Head of caudate nucleus (tissue), 42 donors: Measurements from ENCODE around the gene TBC1D9.

Experiments used
- DNase-seq, 42 donors: peaks; one replicate each; pipeline versions ENCODE4 v3.0.0 to v3.0.0-alpha.2; 2020 to 2021; ENCODE audit warnings: mixed read lengths in 7 of 42
- intact Hi-C: fragments of 100-400 bp; cut with DNase I; formaldehyde crosslinking; loops from one replicate; pipeline ENCODE4 v1.15.0; 2022

Gene TBC1D9

GRCh38 chr4:140703463-140703862 is 52.7 kb downstream of the TBC1D9 start:
- intact Hi-C loops, result no loop called here
- DNase-seq, result no peak

- intact Hi-C loops, result no loop called here
- peak in 1 of 42 donors; percentile 14 for DNase-seq
Measured at GRCh38 chr4:140702096-140702757, 54.0 kb downstream of the TBC1D9 start.

- no peak for DNase-seq
- intact Hi-C loops, result no loop called here
Measured at GRCh38 chr4:140701071-140701470, 55.1 kb downstream of the TBC1D9 start.

DNA sequence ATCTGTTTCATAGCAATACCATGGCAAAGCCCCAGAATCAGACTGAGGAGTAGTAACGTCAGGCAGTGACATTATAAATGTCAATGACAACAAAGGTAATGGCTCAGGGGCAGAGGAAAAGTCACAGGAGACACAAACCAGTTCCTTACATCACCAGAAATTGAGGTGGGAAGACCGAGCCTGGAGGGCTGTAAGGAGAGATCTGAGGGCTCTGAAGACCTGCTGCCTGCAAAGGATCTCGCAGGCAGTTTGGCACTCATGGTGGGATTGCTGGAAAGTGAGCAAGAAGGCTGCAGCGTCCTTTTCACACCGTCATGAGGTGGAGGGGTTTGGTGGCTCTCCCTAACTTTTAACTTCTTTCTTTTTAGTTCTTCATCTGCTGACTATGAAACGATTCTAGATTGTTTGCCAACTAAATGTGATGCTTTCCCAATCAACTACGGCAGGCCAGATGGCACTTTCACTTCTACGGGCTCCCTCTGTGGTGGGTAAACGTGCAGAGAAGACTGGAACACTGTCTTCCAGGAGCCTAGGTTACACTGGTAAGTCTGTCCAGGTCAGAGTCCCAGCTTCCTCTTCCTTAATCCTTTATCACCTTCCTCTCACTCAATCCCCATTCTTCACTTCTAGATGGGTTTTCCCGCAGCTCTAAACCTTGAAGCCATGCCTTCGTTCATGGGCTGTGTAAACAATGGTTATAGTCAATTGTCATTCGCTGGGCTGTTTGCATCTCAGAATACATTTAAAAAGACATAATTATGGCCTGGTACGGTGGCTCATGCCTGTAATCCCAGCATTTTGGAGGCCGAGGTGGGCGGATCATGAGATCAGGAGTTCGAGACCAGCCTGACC is 58.2 kb downstream of the TBC1D9 start:
- no peak for DNase-seq
- intact Hi-C loops, result no loop called here

- no peak for DNase-seq
- intact Hi-C loops, result no loop called here
Measured at GRCh38 chr4:140695483-140695882, 60.7 kb downstream of the TBC1D9 start.

DNA sequence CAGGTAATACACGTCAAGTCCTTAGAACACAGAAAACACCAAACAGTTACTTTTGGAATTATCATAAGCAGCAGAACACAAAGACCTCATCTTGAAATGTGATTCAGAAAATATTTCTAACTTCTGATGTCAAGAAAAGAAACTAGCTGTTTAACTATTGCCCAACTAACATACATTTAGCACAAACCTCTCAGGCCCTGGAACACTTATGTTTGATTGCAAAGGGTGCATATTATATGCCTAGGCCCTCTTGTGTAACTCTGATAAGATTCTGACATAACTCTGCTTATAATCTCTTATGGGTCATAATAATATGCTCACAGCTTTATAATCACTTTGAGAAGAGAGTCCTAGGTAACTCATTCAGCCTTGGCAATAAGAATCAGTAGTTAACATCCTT is 62.6 kb downstream of the TBC1D9 start:
- no peak for DNase-seq
- intact Hi-C loops, result no loop called here

DNA sequence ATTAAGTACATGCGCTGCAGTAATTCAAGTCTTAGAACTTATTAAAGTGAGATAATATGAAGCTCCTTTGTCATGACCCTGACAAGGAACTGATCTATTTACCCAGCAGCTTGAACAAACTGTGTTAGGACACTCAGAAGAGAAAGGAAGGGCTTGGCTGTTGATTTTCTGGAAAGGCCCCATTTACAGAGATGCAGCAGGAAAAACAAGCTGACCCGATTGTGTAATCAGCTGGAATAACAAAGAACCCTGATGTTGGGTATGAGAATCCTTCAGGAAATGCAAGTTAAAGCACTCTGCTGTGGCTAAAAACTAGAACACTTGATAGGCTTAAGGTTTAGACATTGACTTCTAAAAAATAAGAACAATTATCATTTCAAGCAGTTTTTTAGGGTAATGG is 64.8 kb downstream of the TBC1D9 start:
- intact Hi-C loops, result no loop called here
- no peak for DNase-seq

GRCh38 chr4:140690093-140690492 is 66.1 kb downstream of the TBC1D9 start:
- no peak for DNase-seq
- intact Hi-C loops, result no loop called here

GRCh38 chr4:140689623-140690022 is 66.6 kb downstream of the TBC1D9 start:
- DNase-seq, result no peak
- intact Hi-C loops, result no loop called here

- intact Hi-C loops, result no loop called here
- DNase-seq, result no peak
Measured at GRCh38 chr4:140688711-140689598, 67.2 kb downstream of the TBC1D9 start.

- no peak for DNase-seq
- intact Hi-C loops, result no loop called here
Measured at GRCh38 chr4:140686796-140687195, 69.4 kb downstream of the TBC1D9 start.

- no peak for DNase-seq
- intact Hi-C loops, result no loop called here
Measured at GRCh38 chr4:140684314-140684713, 71.9 kb downstream of the TBC1D9 start.

DNA sequence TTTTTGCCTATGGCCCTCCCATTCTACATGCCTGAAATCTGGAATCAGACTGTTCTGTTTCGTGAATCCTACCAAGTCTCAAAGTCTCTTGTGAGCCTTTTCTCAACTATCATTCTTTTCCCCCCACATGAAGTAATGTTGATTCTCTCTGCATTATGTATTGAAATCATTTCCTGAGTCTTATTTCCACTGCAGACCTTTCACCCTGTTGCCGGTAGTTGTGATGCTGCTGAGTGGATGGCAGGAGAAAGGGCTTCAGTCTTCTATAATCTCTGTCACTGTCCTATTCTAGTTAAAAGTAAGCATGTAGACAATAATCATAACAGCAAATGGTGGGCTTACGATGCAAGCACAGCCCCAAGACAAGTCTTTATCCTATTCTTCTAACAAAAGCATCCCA is 75.0 kb downstream of the TBC1D9 start:
- intact Hi-C loops, result no loop called here
- no peak for DNase-seq

DNA sequence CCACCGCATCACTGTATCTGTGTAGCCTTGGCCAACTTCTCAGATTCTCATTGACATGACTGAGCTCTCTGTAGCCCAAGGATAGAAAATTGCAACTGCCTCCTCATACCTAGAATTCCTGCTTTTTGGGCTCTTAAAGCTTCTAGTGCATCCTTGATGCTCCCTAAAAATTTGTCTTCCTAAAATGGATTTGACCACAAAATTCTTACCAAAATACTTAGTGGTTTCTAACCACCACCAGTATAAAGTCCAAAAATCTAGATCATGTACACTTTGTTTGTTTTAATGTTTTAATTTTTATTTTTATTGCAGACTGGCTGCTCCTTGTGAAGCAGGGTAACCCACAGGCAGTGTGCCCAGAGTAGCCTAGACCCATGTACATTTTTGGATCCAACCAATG is 75.5 kb downstream of the TBC1D9 start:
- no peak for DNase-seq

GRCh38 chr4:140679576-140679975 is 76.6 kb downstream of the TBC1D9 start:
- DNase-seq, result no peak
- intact Hi-C loops, result no loop called here

More for the DNA sequence above, 75.5 kb downstream of the TBC1D9 start:
- intact Hi-C loops, result no loop called here

- intact Hi-C loops, result no loop called here
- DNase-seq, result no peak
Measured at GRCh38 chr4:140675599-140676231, 80.5 kb downstream of the TBC1D9 start.

- intact Hi-C loops, result no loop called here
Measured at GRCh38 chr4:140673729-140674128, 82.5 kb downstream of the TBC1D9 start.

GRCh38 chr4:140672416-140672815 is 83.8 kb downstream of the TBC1D9 start:
- no peak for DNase-seq
- intact Hi-C loops, result no loop called here

More at GRCh38 chr4:140673729-140674128, 82.5 kb downstream of the TBC1D9 start:
- DNase-seq, result no peak

DNA sequence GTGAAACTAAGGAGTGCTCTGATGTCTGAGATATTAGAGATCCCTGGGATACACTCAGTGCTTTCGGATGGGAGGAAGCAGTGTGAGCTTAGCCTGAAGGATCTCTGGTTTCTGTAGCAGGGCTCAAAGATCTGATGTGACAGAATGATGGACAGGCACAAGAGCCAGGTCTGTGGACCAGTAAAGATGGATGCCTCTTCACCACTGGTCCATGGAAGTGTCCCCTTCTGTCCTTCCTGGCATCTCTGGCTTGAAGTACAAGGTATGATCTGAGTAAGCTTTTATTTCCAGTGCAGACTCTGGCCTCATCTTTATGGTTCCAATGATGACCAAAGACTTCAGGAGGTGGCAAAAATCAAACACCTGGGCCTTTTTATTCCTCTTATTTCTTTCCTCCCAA is 88.1 kb downstream of the TBC1D9 start:
- DNase-seq, result no peak
- intact Hi-C loops, result no loop called here
